ENCODE measurements around the gene PAX5.

- TF ChIP-seq CEBPB (IDR thresholded peaks at IDR 0.05) (no peak), EP300 (IDR thresholded peaks at IDR 0.05; ENCODE audit: borderline replicate concordance) (no peak), NFIC (IDR thresholded peaks at IDR 0.05) (no peak), EGR1 (IDR thresholded peaks at IDR 0.05) (no peak)
- TF ChIP-seq, protein P1, sequence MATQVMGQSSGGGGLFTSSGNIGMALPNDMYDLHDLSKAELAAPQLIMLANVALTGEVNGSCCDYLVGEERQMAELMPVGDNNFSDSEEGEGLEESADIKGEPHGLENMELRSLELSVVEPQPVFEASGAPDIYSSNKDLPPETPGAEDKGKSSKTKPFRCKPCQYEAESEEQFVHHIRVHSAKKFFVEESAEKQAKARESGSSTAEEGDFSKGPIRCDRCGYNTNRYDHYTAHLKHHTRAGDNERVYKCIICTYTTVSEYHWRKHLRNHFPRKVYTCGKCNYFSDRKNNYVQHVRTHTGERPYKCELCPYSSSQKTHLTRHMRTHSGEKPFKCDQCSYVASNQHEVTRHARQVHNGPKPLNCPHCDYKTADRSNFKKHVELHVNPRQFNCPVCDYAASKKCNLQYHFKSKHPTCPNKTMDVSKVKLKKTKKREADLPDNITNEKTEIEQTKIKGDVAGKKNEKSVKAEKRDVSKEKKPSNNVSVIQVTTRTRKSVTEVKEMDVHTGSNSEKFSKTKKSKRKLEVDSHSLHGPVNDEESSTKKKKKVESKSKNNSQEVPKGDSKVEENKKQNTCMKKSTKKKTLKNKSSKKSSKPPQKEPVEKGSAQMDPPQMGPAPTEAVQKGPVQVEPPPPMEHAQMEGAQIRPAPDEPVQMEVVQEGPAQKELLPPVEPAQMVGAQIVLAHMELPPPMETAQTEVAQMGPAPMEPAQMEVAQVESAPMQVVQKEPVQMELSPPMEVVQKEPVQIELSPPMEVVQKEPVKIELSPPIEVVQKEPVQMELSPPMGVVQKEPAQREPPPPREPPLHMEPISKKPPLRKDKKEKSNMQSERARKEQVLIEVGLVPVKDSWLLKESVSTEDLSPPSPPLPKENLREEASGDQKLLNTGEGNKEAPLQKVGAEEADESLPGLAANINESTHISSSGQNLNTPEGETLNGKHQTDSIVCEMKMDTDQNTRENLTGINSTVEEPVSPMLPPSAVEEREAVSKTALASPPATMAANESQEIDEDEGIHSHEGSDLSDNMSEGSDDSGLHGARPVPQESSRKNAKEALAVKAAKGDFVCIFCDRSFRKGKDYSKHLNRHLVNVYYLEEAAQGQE (IDR thresholded peaks at IDR 0.05; ENCODE audit: low read depth): no peak
These were observed 175.2 kb downstream of the PAX5 start for GRCh38 chr9:36858805-36859375.
